A673 (cell line): Measurements from ENCODE around the gene CFAP73.

Source experiments
- CTCF ChIP-seq: fragments of 300-800, 200-600 bp; sonication (generic); conservative IDR thresholded peaks from 2 replicates; pipeline ENCODE4 v1.5.1; 2017; ENCODE audit warnings: low read depth, mild to moderate bottlenecking, antibody characterized with exemption, low read length, moderate library complexity, mixed read lengths
- EZH2 ChIP-seq: fragments of 200-600 bp; sonication (generic); IDR thresholded peaks from 2 replicates; pipeline ENCODE4 v1.6.1; 2017; ENCODE audit warnings: borderline replicate concordance, low read depth, mild to moderate bottlenecking, mixed read lengths, antibody characterized with exemption, low read length; ENCODE audit not compliant: poor library complexity, severe bottlenecking

- TF ChIP-seq CTCF (no peak), EZH2 (no peak)
Measured at GRCh38 chr12:113145720-113146551, 3.6 kb upstream of the CFAP73 start.
